Activated T-cell treated with anti-CD3 and anti-CD28 coated beads, Interleukin-2, amount 50 U/mL, for 1 hour (primary cell): Measurements from ENCODE around the gene SYT5.
"Not testable (repeated sequence)": the region's sequence is repeated elsewhere in the genome, so short reads cannot be mapped to it uniquely, and the experiment has no call there.

Experiments
- DNase-seq: peaks from one replicate; pipeline ENCODE4 v3.0.0-alpha.2; 2020

SYT5 gene

DNA sequence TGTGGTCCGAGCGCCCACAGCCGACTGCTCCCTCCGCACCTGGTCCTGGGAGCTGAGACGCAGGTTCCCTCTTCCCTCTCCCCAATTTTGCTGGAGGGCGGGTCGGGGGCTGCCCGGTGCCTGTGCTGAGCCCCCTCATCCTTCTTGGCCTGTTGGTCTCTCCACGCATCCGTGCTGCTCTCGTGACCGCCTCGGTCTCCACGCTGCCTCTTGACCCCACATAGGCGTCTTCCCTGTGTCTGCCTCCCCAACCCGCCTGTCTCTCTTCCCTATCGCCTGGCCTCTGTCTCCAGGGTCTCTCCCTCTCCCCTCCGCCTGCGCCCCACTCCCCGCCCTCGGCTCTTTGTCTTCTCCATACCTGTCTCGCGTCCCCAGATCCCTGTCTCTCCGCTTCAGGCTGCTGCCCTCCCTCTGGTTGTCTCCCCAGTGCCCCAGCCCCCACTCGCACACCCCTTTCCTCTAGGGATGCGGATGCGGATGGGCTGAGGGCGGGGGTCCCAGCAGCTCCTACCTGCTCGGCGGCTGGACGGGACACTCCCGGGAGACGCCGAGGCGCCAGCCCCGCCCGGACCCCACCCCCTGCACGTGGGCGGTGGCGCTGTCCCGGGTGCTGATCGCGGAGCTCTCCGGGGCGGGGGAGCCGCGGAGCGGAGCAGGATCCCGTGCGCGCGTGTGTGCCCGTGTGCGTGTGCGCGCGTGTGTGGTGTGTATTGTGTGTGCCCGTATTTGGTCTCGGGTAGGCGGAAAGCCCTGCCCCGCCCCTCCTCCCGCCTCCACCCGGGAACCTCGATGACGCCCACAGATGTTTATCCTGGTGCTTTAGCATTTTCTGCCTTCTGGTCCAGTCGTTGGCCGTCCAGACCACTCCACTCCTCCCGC, at the start of gene SYT5:
Gene SYT5 (minus strand): TSS at position 684 of the 879 bp plus-strand sequence. CDS start 1,248 bp downstream, outside the sequence.
- peak; percentile 74 for DNase-seq

- no peak for DNase-seq
These were observed 49.7 kb upstream of the SYT5 start for GRCh38 chr19:55229789-55230182.

GRCh38 chr19:55229145-55229788, 49.2 kb upstream of the SYT5 start:
- no peak for DNase-seq

DNA sequence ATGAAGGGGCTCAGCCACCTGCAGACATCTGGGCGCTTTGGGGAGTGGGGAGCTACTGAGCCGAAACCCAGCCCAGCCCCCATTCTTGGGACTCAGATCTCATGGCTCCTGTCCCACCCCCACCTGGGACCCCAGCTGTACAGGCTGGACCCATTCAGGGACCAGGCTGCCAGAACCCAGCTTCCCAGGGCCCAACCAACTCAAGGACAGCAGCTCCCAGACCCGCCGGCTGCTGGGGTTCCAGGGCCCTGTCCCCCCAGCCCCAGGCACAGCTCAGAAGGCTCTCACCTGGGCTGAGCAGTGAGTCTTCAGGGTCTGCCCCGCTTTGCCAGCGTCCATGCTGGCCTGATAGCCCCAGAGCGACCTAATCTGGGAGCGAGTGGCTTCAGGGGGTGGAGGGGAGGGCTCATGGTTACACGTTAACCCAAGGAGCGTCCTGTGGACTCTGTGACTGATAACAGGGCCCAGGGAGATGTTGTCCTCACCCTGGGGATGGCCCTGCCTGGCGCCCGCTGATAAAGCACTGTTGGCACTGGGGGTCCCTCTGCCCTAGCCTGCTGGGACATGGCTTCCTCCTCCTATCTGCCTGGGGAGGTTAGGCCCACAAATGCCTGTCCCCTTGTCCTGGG, 48.4 kb upstream of the SYT5 start, which contains the start of gene TMEM86B:
Gene TMEM86B (minus strand): TSS at position 361 of the 629 bp plus-strand sequence. CDS start 22 bp downstream, at position 339.
- DNase-seq = no peak

- DNase-seq = no peak
These were observed 47.9 kb upstream of the SYT5 start for GRCh38 chr19:55228015-55228391.

DNA sequence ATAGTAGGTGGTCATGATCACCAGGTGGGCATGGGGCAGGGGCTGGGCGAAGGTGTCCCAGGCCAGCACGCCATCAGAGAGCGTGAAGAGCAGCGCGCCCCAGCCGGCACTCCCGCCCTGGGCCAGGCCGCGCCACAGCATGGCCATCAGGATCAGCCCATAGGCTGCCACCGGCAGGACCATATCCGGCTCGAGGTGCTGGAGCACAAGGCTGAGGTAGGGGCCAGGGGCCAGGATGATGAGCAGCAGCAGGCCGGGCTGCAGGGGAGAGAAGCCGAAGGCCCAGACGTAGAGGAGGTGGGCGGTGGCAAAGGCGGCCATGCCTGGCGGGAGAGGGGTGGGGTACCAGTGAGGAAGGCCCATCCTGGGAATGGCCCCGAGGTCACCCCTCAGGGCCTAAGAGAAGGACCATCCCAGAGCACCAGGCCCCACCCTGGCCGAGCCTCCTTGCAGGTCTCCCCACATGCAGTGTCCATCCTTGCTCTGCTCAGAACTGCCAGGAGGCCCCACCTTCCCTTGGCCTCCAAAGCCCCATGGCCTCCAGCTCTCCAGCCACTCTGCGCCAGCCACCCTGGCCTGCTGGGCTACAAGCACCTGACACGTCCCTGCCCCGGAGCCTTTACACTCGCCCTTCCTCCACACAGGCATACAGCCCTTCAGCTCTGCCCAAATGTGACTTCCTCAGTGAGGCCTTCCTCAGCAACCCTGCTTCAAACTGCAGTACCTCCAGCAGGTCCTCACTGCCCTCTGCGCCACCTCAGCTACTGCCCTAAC, 47.3 kb upstream of the SYT5 start:
- no peak for DNase-seq

- DNase-seq = no peak
These were observed 46.7 kb upstream of the SYT5 start for GRCh38 chr19:55226788-55227187.

GRCh38 chr19:55226273-55226672, 46.2 kb upstream of the SYT5 start:
- DNase-seq = no peak

GRCh38 chr19:55225415-55225958, 45.4 kb upstream of the SYT5 start:
- DNase-seq = no peak

GRCh38 chr19:55224679-55225414, 44.8 kb upstream of the SYT5 start:
- not testable (repeated sequence) for DNase-seq

DNA sequence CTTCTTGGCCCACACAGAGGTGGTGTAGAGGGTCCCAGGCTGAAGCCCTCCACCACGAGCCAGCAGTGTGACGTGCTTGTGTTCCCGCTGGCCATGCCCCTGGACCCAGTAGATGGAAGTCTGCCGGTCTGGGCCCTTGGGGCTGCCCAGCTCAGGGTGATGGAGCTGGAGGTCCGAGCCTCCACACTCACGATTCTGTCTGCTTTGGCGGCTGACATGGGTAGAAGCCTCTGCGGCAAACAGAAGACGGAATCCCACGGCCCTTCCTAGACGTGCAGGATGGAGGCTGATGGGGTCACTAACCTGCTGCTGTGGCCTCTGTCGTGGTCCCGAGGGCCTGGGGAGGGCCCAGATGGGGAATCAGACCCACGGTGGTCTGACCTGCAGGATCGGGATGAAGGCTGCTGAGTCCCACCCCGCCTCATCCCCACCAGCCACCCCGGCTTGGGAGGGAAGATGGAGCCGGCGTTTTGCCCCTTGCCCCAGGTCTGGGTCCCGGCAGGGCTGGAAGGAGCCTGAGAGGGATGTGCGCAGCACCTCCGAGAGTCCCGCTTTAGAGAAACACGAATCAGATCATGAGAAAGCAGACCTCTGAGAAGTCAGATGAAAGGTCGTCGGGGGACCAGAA, 44.1 kb upstream of the SYT5 start:
- no peak for DNase-seq

DNA sequence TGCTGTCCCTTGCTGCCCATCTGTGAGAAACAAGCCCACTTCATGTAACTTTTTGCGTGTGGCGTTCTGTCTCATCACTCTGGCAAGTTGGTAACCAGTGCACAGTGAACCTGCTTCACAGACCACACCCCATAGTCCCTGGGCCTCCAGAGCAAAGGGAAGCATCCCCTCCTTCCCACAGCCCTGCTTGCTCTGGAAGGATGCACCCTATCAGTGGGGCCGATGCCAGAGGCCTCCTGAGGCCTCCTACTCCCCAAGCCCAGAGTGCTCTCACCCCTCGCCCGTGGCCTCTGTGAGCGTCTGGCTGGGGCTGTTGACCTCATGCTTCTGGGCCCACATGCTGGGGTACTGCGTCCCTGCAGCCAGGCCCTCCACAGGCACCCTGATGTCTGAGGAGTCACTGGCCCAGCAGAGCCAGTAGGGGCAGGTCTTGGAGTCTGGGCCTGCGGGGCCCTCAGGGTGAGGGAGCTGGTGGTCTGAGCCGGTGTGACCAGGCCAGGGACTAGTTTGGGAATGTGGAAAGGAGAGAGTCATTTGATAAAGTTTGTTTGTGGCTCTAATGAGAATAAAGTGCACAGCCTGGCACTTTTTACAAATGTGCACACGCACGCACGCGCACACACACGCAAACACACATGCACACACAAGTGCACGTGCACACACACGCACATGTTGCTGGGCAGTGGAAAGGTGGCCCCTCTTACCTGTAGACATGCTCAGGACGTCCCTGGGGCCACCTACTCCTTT, 43.4 kb upstream of the SYT5 start:
- no peak for DNase-seq

DNA sequence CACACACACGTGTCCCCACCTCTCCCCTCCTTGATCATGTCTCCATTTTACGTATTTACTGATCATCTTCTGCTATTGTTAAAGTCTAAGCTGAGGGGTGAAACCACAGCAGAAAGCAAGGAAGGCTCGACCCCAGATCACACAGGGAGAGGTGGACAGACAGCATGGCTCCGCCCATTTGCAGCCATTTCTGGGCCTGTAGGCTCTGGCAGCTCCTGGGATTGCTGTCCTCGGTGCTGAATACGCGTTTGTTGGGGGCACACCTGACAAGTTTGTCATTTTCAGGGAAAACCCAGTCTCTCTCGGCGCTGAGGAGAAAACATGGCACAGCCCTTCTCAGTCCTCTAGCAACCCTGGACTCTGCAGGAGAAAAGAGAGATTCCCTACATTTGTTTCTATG, 40.4 kb upstream of the SYT5 start:
- DNase-seq = no peak

DNA sequence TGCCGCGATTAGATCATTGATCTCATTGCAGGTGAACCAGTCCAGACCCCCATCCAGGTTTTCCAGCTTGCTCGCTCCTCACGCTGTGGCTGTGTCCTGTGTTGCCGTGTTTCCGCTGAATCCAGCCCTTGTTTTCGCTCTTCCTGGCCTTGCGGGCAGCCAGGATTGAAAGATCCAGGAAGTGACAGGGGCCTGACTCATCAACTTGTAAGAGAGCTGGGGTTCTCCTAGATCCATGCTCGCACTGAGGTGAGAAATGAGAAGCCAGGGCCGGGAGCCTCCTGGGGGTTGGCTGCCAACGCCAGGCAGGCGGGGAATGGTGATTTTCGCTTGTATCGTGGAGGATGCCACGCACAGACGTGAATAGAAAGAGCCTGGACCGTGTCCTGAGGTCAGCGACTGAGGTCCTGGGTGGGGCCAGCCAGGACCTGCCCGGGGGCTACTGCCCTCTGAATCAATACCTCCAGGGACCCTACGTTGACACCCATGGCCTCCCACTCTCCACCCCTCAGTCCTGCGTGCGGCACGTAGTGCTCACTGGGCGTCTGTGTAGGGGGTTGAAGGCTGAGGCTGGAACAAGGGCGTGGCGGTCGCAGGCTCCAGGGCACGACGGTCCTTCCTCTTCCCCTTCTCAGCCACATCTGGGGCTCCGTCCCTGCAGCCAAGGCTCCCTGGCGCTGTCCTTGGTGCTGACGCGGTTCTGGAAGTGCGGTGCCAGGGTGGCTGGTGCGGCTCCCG, 36.5 kb upstream of the SYT5 start:
- DNase-seq = peak; percentile 51

- DNase-seq = no peak
These were observed 33.5 kb upstream of the SYT5 start for GRCh38 chr19:55213547-55213946.

GRCh38 chr19:55212447-55212846, 32.4 kb upstream of the SYT5 start:
- DNase-seq = peak; percentile 35

- DNase-seq = no peak
These were observed 29.8 kb upstream of the SYT5 start for GRCh38 chr19:55209693-55210472.

DNA sequence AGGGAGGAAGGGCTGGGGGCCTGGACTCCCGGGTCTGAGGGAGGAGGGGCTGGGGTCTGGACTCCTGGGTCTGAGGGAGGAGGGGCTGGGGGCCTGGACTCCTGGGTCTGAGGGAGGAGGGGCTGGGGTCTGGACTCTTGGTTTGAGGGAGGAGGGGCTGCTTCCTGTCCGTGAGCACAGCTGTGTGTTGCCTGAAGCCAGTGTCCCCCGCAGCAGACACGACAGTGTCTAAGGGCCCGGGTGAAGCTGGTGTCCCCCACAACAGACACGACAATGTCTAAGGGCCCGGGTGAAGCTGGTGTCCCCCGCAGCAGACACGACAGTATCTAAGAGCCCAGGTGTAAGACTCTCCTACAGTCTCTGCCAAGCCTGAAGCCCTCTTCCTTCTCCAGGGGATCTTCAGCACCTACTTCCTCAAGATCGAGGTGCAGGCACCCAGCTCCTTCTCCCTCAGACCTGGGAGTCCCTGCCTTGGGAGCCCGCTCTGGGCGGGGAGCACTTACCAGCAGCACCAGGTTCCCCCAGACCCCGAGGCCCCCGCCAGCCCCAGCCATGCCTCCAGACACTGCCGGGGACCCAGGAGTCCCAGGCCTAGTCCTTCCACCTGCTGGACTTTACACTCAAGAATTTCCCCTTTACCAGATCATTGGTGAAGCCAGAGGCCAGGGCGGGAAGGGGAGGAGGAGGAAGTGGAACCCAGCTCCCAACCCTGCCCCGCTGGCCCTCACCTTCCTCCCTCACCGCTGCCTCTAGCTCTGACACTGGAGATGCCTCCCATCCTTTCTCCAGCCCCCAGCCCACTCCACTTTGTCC, 29.0 kb upstream of the SYT5 start, which contains the start of gene PTPRH:
Gene PTPRH (minus strand): TSS at position 622 of the 813 bp plus-strand sequence. CDS start 68 bp downstream, at position 554.
- DNase-seq = no peak
